IMR-90 (cell line): ENCODE data around the gene WSB1. TPM values are rescaled to one million over a fixed set of nuclear protein-coding genes. Genes with fewer than 3 reads are reported as not detected.

ENCODE experiments used
- ATAC-seq: fragments of 200-7000 bp; cut with Tn5 transposase; 2 replicates; pipeline ENCODE4 v1.9.1; 2020; ENCODE audit warnings: low read depth, mild to moderate bottlenecking, moderate library complexity
- BruUV-seq: library from RNA; stranded (reverse); fragments of 400-500 nt; replicated peaks from 2 replicates; lab custom pipeline; 2021; lab: Mats Ljungman, UMichigan
- CTCF ChIA-PET: fragments of 300-600 bp; formaldehyde crosslinking; extraction: SDS; loops from one replicate; lab custom pipeline; 2021; ENCODE audit warnings: antibody characterized with exemption; lab: Yijun Ruan, JAX
- POLR2A ChIA-PET: fragments of 300-600 bp; sonication (Branson Sonifier 250); formaldehyde crosslinking; loops from one replicate; lab custom pipeline; 2022; ENCODE audit warnings: antibody characterized with exemption; ENCODE audit not compliant: unreplicated experiment; lab: Charles Lee
- DNase-seq: peaks from one replicate; pipeline ENCODE4 v3.0.0; 2013
- H2AFZ ChIP-seq: replicated peaks from 2 replicates; pipeline ENCODE3; 2013; ENCODE audit warnings: low read length, mild to moderate bottlenecking; ENCODE audit not compliant: poor library complexity
- H2AK5ac ChIP-seq: 2 replicates; pipeline ENCODE4 v1.6.1; 2013; ENCODE audit warnings: low read depth, low read length, inconsistent platforms
- H2AK9ac ChIP-seq: replicated peaks from 2 replicates; pipeline ENCODE3; 2013; ENCODE audit warnings: mild to moderate bottlenecking, low read depth, low read length, moderate library complexity; ENCODE audit not compliant: poor library complexity
- H2BK120ac ChIP-seq: 2 replicates; pipeline ENCODE4 v1.6.1; 2013; ENCODE audit warnings: low read depth, low read length, inconsistent platforms
- H2BK15ac ChIP-seq: 3 replicates; pipeline ENCODE4 v1.6.1; 2013; ENCODE audit warnings: low read depth, low read length, inconsistent platforms
- H2BK20ac ChIP-seq: 2 replicates; pipeline ENCODE4 v1.6.1; 2013; ENCODE audit warnings: low read depth, mild to moderate bottlenecking, inconsistent platforms, low read length, moderate library complexity
- H2BK5ac ChIP-seq: 2 replicates; pipeline ENCODE4 v1.6.1; 2013; ENCODE audit warnings: mild to moderate bottlenecking, low read depth, low read length, inconsistent platforms; ENCODE audit not compliant: poor library complexity, severe bottlenecking
- H3K14ac ChIP-seq: replicated peaks from 2 replicates; pipeline ENCODE4 v1.6.1; 2013; ENCODE audit warnings: low read depth, low read length, inconsistent platforms
- H3K18ac ChIP-seq: 2 replicates; pipeline ENCODE4 v1.6.1; 2013; ENCODE audit warnings: low read depth, low read length, control low read depth
- H3K23ac ChIP-seq: 2 replicates; pipeline ENCODE4 v1.6.1; 2013; ENCODE audit warnings: low read depth, low read length, inconsistent platforms
- H3K27ac ChIP-seq: 2 replicates; pipeline ENCODE4 v1.5.1; 2013; ENCODE audit warnings: mild to moderate bottlenecking, control low read depth, low read length; ENCODE audit not compliant: insufficient read depth
- H3K27me3 ChIP-seq: 2 replicates; pipeline ENCODE4 v1.6.1; 2013; ENCODE audit warnings: low read length; ENCODE audit not compliant: control insufficient read depth, insufficient read depth
- H3K36me3 ChIP-seq: 2 replicates; pipeline ENCODE4 v1.6.1; 2013; ENCODE audit warnings: low read length, mixed read lengths; ENCODE audit not compliant: control insufficient read depth, insufficient read depth
- H3K4ac ChIP-seq: 2 replicates; pipeline ENCODE4 v1.6.1; 2013; ENCODE audit warnings: low read depth, low read length, inconsistent platforms
- H3K4me1 ChIP-seq: 2 replicates; pipeline ENCODE4 v1.6.1; 2013; ENCODE audit warnings: low read length, mixed read lengths; ENCODE audit not compliant: control insufficient read depth, insufficient read depth
- H3K4me2 ChIP-seq: 2 replicates; pipeline ENCODE4 v1.6.1; 2013; ENCODE audit warnings: low read depth, mild to moderate bottlenecking, control low read depth, low read length, moderate library complexity
- H3K4me3 ChIP-seq: 2 replicates; pipeline ENCODE4 v1.5.1; 2013; ENCODE audit warnings: low read depth, mild to moderate bottlenecking, control low read depth, low read length, moderate library complexity; ENCODE audit not compliant: insufficient read depth
- H3K56ac ChIP-seq: 2 replicates; pipeline ENCODE4 v1.6.1; 2013; ENCODE audit warnings: low read length, inconsistent platforms; ENCODE audit not compliant: insufficient read depth; ENCODE audit errors: extremely low read depth
- H3K79me1 ChIP-seq, 2 experiments: 2 replicates each; pipeline ENCODE4 v1.6.1; 2013; ENCODE audit warnings: low read length in 2 of 2, inconsistent platforms in 1 of 2, low read depth in 1 of 2
- H3K9ac ChIP-seq: 2 replicates; pipeline ENCODE4 v1.6.1; 2013; ENCODE audit warnings: low read depth, low read length, control low read depth
- H3K9me1 ChIP-seq: 2 replicates; pipeline ENCODE4 v1.6.1; 2013; ENCODE audit warnings: low read length, inconsistent platforms; ENCODE audit not compliant: insufficient read depth
- H3K9me3 ChIP-seq: 2 replicates; pipeline ENCODE4 v1.6.1; 2013; ENCODE audit warnings: low read length; ENCODE audit not compliant: control insufficient read depth, insufficient read depth
- H4K20me1 ChIP-seq: 2 replicates; pipeline ENCODE4 v1.6.1; 2013; ENCODE audit warnings: low read length, inconsistent platforms; ENCODE audit not compliant: insufficient read depth
- H4K5ac ChIP-seq: 2 replicates; pipeline ENCODE4 v1.6.1; 2013; ENCODE audit warnings: mild to moderate bottlenecking, low read depth, low read length, control low read depth
- H4K8ac ChIP-seq, 2 experiments: 2 replicates each; pipeline ENCODE4 v1.6.1; 2013; ENCODE audit warnings: low read depth in 2 of 2, low read length in 2 of 2, control low read depth in 1 of 2, inconsistent platforms in 1 of 2
- H4K91ac ChIP-seq: 2 replicates; pipeline ENCODE4 v1.6.1; 2013; ENCODE audit warnings: low read depth, low read length, inconsistent platforms; ENCODE audit not compliant: insufficient read depth
- BHLHE40 ChIP-seq: fragments of 150-350 bp; IDR thresholded peaks from 2 replicates; pipeline ENCODE4 v1.6.1; 2016; ENCODE audit warnings: mild to moderate bottlenecking, low read depth, low read length
- CHD1 ChIP-seq: IDR thresholded peaks from 2 replicates; pipeline ENCODE4 v1.6.1; 2012; ENCODE audit warnings: low read depth, low read length, improper control_type of control experiment
- CTCF ChIP-seq: conservative IDR thresholded peaks from 2 replicates; pipeline ENCODE4 v1.5.1; 2012; ENCODE audit warnings: mild to moderate bottlenecking, low read depth, low read length, improper control_type of control experiment
- FOS ChIP-seq: fragments of 150-350 bp; IDR thresholded peaks from 2 replicates; pipeline ENCODE4 v1.6.1; 2016; ENCODE audit warnings: low read depth, low read length
- MAFK ChIP-seq: IDR thresholded peaks from 2 replicates; pipeline ENCODE4 v1.6.1; 2012; ENCODE audit warnings: low read depth, low read length, improper control_type of control experiment
- RAD21 ChIP-seq: IDR thresholded peaks from 2 replicates; pipeline ENCODE4 v1.6.1; 2012; ENCODE audit warnings: low read length, improper control_type of control experiment
- USF2 ChIP-seq: fragments of 150-350 bp; IDR thresholded peaks from 2 replicates; pipeline ENCODE4 v1.6.1; 2017; ENCODE audit warnings: mild to moderate bottlenecking, antibody characterized with exemption, low read length, low read depth
- WGBS, 2 experiments: methylation state at CpG; one replicate each; pipeline versions ENCODE4 v1.1.5 to v1.1.7; 2013; ENCODE audit warnings: missing lambda C conversion rate in 2 of 2; ENCODE audit not compliant: insufficient read length in 1 of 2; ENCODE audit errors: extremely low coverage in 2 of 2; 5-methylcytosine and 5-hydroxymethylcytosine counted together
- dilution Hi-C: fragments of 300-500 bp; cut with HindIII; formaldehyde crosslinking; loops from one replicate; pipeline ENCODE4 v1.14.3; 2018; ENCODE audit warnings: low sequenced_read_pairs; ENCODE audit not compliant: unreplicated experiment
- in situ Hi-C: fragments of 300-500 bp; cut with MboI; formaldehyde crosslinking; loops from 3 replicates; pipeline ENCODE4 v1.14.3; 2019; ENCODE audit warnings: low sequenced_read_pairs, inconsistent platforms, mixed read lengths
- intact Hi-C: fragments of 100-400 bp; cut with micrococcal nuclease; formaldehyde crosslinking; loops from 2 replicates; pipeline ENCODE4 v1.10.0; 2022
- polyA plus RNA-seq, 3 experiments: library from polyadenylated mRNA; depleted of rRNA; stranded (reverse); fragments of >200 nt; gene quantifications; 2 replicates each; pipeline ENCODE4 v1.2.3, GENCODE V29; 2012; ENCODE audit warnings: low replicate concordance in 1 of 3
- total RNA-seq: library from RNA; depleted of rRNA; stranded (reverse); fragments of >200 nt; gene quantifications from 2 replicates; pipeline ENCODE4 v1.2.3, GENCODE V29; 2012

The WSB1 gene
- total and polyA plus RNA-seq, 2 of the 4 experiments (the other 2 are of a cell fraction): 140 to 266 TPM

GRCh38 chr17:27327397-27327796 lies 33.5 kb downstream of the WSB1 start:
- H2BK5ac ChIP-seq: no peak overlapping the region
- in situ Hi-C loops (no loop called here), dilution Hi-C loops (loop anchor here (25.0 kb wide), 1 partner anchor 90 kb away; no protein-coding TSS in a partner anchor), intact Hi-C loops (no loop called here)
- no peak overlapping the region for H3K18ac ChIP-seq
- H3K9me1 ChIP-seq: peaks cover 15% of the 10 kb centered on the region
- no peak overlapping the region for H2BK15ac ChIP-seq
- no peak overlapping the region for H4K8ac ChIP-seq
- H3K27me3 ChIP-seq: no peaks in the 10 kb centered on the region
- H3K4me1 ChIP-seq: peaks cover 6% of the 10 kb centered on the region; the same call in 1 of the 2 replicates
- ATAC-seq: no peak
- H2AK9ac ChIP-seq: peak overlapping the region; percentile 44
- 0 out of 2 replicates have a peak overlapping the region, but pooled peaks have one; percentile 30 for H2AK5ac ChIP-seq
- DNase-seq: no peak
- no peaks in the 10 kb centered on the region for H3K36me3 ChIP-seq
- H2AFZ ChIP-seq: no peak overlapping the region
- no peak overlapping the region for H3K9ac ChIP-seq
- no peak overlapping the region for H3K4me3 ChIP-seq
- H3K27ac ChIP-seq: no peak overlapping the region
- H3K56ac ChIP-seq: no peak overlapping the region
- H3K79me1 ChIP-seq: no peaks in the 10 kb centered on the region
- H2BK20ac ChIP-seq: no peak overlapping the region
- H3K14ac ChIP-seq: no peak overlapping the region
- H3K23ac ChIP-seq: no peak overlapping the region
- WGBS, 2 experiments: 77% methylated on average over 5 of the region's 7 CpGs; no CpG with 5 or more reads in 1 of the 2 experiments
- no peaks in the 10 kb centered on the region for H3K9me3 ChIP-seq
- POLR2A ChIA-PET: no interaction called here
- H2BK120ac ChIP-seq: no peak overlapping the region
- no peak overlapping the region for H4K91ac ChIP-seq
- H3K4me2 ChIP-seq: no peak overlapping the region
- TF ChIP-seq BHLHE40: no peak
- TF ChIP-seq CHD1: no peak
- TF ChIP-seq FOS: no peak
- TF ChIP-seq MAFK: no peak
- TF ChIP-seq CTCF: no peak
- no peak for TF ChIP-seq RAD21
- no peak for TF ChIP-seq USF2
- no TSS peak for BruUV-seq
- CTCF ChIA-PET: no interaction called here
- H4K5ac ChIP-seq: no peak overlapping the region
- no peak overlapping the region for H3K4ac ChIP-seq
- no peaks in the 10 kb centered on the region for H4K20me1 ChIP-seq
